ENCODE results near the gene RALA.

RALA gene

DNA sequence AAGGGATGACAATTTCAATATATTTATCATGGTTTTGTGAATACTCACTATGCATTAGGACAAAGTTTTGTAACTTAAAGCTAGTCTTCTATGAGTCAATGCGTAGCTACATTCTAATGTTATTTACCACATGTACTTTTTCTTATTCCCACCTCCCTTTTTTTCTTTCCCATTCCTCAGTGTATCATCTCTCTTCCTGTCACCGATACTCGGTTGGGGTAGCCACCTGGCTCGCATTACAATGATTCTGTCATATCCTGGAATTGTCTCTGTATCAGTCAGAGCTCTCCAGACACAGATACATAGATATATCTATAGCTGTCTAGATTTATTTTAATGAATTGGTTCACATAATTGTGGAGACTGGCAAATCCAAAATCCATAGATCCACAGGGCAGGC, 9.8 kb upstream of the RALA start:
- DNase-seq (ENCODE audit: low read depth in 2 of 2) = no peak

DNA sequence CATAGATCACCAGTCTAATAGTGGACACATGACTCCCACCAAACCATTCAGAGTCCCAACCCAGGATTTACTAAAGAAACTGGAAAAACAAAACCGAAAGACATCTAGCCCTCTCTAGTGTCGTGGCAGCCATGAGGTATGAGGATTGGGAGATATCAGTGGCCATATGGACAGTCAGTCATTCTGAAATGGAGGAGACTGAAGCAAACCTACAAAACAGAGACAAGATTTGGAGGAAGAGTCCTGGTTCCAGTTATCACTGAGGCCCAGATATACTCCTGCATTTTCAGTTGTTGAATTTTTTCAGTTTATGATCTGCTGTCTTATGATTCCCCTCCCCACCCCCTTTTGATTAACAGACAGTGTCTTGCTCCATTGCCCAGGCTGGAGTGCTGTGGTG, 9.1 kb upstream of the RALA start:
- DNase-seq (ENCODE audit: low read depth in 2 of 2) = no peak

DNA sequence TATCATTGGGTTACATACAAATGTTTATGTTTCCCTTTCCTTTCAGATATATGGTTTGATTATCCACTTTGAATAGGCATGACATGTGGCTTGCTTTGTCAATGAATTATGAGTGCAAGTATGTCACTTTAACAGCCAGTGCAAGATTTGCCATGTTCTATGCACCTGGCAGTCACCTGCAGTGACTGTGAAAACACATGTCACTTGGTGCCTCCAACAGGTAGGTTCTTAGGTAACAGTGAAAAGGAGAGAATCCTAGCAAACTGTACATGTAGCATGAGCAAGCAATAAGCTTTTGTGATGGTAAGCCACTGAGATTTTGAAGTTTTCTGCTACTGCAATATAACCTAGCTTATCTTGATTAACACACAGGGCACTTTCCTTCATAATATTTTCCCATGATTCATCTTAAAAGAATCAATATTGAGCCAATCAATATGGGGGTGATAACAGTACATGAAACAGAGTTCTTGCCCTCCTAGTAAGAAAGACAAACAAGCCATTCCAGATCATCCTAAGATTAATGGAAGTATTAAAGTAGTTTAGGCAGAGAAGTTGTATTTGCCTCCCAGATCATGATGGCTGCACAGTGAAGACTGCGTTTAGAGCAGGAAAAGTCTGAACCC, 7.9 kb upstream of the RALA start:
- no peak for DNase-seq (ENCODE audit: low read depth in 2 of 2)

DNA sequence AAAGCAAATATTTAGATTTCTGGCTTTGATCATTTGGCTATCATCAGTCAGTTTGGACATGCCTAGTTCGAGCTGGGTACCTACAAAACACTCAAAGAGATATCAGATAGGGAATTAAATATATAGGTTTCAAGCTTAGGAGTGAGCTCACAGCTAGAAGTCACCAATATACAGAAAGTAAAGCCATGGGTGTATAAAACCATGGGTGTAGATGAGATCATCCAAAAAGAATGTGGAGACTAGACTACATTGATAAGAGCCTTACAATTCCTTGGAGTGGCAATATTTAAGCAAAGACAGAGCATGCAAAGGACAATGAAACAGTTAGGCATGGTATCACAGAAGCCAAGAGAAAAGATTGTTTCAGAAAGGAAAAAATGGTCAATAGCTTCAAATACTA, 7.2 kb upstream of the RALA start:
- DNase-seq (ENCODE audit: low read depth in 2 of 2) = no peak

DNA sequence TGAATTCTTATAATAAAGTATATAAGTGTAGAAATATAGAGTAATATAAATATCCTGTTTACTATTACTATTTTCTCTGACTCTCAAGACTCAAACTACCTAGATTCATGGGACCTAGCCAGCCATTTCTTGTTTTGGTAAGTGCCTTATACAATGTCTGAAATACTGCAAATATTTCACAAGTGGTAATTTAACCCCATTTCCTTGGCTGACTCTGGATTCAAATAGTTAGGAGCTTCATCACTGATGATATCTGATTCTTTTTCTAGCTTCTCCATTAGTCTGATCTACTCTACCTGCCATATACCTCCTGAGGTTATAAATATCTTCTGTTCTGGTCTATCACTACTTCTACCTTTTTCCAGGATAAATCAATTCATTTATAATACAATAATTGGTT, 6.4 kb upstream of the RALA start:
- DNase-seq (ENCODE audit: low read depth in 2 of 2) = no peak

DNA sequence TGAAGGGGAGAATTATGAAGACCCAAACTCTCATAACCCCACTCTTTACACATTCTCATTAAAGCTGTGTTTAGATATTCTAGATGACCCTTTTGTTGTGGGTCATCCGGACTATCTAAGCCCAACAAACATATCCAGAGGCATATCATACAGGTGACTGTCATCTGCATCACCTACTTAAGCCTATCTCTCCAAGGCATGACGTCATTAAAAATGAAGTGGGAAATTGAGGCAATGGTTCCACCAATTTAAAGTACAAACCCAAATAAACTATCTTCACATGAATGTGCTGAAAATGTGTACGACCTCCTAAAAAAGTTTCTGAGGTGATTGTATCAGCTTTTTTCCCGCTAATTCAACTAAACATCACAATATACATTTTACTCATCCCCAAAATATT, 4.5 kb upstream of the RALA start:
- no peak for DNase-seq (ENCODE audit: low read depth in 2 of 2)

DNA sequence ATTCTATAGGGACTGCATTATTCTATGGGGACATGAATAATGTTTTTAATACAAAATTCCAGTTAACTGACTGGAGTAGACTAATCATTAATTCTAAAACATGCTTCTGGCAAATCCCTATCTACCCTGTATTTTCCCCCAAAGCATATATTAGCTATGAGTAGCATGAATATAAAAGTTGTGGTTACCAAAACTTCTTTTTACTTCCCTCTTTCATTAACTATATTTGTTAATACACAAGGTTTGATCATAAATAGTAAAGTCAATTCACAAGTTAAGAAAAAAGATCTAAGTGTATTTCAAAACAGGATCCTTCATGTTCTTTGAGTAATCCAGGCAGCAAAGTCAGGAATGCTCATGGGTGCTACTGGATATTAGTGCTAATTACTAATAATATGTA, 2.9 kb upstream of the RALA start:
- no peak for DNase-seq (ENCODE audit: low read depth in 2 of 2)

DNA sequence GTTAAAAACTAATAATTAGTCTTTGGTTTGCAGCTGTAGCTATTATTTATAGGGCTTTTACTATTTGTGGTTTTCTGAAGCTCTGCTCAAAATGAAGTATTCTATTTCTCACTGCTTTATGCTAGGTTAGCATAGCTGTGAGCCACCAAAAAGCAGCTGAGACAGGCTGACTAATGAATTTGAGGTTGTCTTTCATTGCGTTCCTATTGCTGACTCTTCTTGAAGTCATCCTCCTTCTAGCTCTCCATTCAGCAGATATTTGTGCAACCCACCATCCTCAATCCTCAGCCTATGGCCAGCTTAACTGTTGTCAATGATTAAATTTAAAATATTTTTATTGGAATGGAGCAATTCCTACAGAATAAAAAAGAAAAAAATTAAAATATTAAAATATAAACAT, 2.1 kb upstream of the RALA start:
- no peak for DNase-seq (ENCODE audit: low read depth in 2 of 2)

DNA sequence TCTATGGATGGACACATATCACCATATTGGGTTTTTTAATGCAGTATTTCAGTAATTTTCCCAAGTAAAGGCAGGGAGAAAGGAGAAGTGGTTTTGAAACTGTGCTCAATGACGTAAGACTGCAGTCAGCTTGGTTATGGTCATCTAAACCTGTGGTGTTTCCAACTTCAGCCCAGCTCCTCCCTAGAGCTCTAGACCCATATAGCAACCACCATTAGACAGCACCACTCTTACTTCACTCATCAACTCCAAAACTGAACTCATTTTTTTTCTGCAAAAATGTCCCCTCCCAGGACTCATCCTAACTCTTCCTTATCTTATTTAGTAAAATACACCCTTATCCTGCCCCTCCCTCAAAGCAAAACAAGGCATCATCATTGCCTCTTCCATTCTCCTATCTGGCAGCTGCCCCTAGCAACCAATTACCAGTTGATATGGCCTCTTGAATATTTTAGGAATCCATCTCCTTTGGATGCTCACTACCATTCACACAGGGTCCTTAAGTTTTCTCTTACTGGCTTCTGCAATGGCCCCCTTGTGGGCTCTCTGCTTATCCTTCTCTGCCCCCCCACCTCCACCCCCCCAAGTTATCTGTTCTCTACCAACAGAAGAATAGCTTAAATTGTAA, 1.5 kb upstream of the RALA start:
- no peak for DNase-seq (ENCODE audit: low read depth in 2 of 2)

DNA sequence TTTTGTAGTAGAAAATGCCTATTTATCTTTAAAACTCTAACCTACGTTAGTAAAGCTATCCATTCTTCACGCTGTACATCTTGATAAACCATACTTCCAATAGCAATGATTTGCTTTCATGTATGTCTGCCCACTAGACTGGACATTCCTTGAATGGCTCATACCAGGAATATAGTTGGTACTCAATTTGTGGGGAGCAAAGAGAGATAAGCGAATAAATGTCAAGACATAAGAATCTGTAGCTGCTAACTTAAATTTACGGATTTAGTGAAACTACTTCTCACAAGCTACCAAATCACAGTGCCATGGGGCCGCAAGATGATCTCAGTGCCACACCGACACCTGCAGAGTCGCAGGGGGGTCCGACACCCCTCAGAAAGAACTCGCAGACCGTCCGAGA, 763 bp upstream of the RALA start:
- DNase-seq (ENCODE audit: low read depth in 2 of 2) = no peak

DNA sequence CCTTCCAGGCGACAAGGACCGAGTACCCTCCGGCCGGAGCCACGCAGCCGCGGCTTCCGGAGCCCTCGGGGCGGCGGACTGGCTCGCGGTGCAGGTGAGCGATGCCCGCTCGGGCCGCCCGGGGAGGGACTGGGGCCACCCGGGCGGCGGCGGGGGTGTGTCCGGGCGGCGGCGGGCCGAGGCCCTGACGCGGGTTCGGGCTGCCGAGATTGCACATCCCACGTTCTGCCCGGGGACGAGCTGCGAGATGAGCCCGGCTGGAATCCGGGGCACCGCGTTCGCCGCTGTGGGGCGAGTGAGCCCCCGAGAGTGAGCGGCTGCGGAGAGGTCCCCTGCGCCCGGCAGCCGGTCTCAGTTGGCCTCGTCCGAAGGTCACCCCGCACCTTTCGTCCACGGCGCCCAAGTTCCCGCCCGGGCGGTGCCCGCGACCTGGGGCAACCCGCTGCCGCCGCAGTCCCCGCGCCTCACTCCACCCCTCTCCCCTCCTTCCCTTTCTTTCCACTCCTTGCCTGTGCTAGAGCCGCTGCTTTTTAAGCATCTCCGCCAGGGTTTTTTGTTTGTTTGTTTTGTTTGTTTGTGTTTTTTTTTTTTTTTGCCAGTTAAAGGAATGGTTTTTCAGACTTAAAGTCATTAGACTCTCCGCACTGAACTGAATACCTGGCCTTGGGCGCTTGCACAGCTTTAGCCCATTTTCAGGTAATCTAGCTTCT, 515 bp downstream of the RALA start:
- DNase-seq (ENCODE audit: low read depth in 2 of 2) = no peak

DNA sequence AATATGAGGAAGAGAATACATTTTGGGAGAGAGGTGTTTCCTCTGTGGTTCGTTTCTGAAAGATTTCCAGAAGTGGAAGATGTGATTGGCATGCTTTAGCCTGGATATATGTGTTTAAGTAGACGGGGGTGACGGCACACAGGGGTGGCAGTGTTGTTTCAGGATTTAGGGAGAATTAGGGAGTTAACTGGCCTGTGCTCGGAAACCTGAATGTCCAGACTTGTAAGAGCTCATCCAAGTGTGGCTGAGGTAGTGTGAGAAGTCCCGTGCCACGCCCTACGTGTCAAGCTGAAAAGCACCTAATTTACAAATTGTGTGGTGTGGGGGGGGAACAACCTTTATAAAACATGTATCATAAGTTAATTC, 1.1 kb downstream of the RALA start:
- DNase-seq (ENCODE audit: low read depth in 2 of 2) = no peak

DNA sequence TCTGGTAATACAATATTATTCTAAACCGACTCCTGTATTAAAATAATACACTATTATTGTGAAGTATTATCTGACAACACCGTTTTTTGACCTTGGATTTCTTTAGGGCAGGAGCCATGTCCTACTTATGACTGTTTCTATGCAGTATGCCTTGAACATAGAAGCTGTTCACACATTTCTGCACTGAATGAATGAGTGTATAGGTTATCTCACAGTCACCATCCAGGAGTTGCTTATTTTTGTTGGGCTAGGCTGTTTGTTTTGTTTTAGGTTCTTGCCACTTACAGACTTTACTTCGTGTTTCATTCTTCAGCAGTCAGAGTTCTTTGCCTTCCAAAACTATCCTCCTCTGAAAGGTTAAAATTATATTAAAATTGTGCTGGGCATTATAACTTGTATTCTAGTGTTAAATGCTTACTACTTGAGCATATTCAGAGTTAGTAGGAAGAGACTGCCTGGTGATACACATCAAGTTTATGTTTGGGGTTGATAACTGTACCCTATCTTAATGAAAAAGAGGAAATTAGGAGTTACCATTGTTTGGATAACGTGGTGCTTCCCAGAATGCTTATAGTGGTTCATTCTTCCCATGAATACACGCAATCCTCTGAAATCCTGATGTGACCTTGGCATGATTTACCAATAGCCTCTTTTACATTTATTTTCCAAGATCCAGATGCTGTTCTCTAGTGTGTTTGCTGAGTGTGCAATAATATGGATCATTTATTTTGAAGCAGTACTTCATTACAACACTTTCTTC, 1.7 kb downstream of the RALA start:
- no peak for DNase-seq (ENCODE audit: low read depth in 2 of 2)

DNA sequence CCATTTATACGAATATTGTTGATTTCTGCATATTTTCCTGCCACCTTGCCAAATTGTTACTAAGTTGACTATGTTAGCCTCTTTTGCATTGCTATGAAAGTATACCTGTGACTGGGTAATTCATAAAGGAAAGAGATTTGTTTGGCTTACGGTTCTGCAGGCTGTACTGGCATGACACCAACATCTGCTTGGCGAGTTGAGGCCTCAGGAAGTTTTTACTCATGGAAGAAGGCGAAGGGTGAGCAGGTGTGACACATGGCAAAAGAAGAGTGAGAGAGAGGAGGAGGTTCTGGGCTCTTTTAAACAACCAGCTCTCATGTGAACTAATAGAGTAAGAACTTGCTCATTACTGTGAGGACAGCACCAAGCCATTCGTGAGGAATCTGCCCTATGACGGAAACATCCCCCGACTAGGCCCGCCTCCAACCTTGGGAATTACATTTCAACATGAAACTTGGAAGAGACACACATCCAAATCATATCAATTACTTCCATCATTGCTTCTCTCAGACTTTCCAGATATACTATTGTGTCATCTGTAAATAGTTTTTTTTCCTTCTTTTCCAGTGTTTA, 8.4 kb downstream of the RALA start:
- DNase-seq (ENCODE audit: low read depth in 2 of 2) = no peak

DNA sequence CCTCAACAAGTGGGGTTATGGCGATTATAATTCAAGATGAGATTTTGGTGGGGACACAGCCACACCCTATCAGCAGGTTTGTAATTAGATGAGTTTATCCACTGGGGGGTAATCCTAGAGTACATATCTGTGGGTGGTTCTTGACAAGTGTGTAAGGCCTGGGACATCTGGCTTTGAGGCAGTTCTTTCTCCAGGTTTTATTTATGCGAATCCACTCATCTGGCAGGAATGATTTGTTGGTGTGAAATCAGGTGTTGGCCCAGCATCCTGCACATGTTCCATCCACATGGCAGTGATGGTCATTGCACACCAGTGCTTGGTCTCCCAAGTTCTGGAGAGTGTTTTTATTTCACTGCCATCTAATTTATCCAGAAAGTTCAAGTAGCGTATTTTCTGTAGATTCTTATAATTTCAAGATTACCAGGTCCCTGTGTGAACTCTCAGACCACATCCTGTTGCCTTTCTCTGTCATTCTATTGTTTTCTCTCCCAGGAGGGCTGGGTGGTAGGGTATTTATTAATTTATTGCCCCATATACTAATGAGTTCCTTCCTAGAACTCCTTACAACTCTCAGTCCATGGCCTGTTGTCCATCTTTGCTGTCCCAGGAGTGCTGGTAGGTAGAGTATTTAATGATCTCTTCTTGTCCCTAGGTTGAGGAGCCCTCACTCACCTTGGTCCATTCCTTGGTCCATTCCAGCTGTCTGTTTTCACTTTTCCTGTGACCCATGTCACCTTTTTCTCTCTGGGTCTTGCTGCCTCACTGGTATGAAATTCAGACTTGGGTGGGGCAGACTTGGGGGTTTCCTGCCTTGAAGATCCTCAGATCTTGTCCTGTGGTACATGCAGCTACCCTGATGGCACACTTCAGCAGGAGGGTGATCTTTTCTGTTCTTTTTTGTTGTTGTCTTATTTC, 10.4 kb downstream of the RALA start:
- DNase-seq (ENCODE audit: low read depth in 2 of 2) = no peak

DNA sequence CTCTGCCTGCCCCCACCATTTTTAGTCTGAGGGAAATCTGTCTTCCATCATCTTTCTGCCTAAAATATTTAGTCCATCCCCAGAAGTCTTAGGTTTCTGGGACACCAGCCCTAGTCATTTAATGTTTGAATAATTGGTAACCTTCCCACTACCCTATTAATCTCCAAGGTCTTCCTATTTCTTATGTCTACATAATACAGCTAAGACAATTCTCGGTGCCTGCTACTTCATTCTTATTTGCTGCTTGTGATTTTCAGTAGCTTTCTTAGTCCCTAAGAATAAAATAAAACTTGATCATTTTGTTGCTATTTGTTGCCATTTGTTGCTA, 11.1 kb downstream of the RALA start:
- no peak for DNase-seq (ENCODE audit: low read depth in 2 of 2)

DNA sequence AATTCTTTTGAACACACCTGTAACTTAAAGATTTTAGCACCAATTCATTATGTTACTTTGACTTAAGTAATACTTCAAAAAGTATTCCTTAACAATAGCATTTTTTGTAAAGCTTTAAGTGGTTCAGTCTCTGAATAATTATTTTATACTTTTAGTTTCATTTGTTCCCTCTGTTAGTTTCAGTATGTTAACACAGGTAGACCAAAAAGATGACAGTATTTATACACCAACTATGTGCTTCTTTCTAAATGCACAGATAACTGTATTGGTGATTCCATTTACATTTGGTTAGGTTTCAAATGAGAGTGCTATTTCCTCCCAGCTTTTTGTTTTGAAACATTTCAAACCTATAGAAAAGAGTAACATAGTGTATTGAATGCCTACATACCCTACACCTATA, 14.0 kb downstream of the RALA start:
- no peak for DNase-seq (ENCODE audit: low read depth in 2 of 2)

DNA sequence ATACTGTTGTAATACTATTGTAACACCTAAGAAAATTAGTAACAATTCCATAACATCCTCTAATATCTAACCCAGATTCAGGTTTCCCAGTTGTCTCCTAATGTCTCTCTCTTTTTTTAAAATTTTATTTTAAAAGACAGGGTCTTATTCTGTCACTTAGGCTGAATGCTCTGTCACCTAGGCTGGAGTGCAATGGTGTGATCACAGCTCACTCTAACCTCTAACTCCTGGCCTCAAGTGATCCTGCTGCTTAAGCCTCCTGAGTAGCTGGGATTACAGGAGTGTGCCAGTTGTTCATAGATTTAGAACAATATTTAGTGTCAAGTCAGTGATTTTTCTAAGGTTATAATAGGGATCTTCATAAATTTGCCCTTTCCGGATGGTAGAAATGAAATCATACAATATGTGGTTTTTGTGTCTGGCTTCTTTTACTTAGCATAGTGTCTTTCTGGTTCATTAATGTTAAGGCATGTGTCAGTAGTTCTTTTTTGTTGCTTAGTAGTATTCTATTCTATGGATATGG, 14.7 kb downstream of the RALA start:
- no peak for DNase-seq (ENCODE audit: low read depth in 2 of 2)

DNA sequence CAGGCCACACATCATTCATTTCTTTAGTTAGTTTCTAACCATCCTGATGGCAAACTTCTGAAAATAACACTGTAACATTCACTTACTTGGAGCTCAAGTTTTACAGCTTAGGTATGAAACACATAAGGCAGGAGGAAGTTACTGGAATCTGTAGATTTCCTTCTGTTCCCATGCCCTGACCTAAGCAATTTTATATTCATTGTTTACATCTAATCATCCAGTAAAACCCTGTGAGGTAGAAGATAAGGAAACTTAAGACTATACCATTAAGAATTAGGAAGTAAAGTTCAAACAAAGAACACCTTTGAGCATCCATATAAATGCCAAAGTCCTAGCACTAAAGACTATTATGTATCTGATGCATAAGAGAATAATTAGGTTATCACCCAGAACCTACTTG, 19.5 kb downstream of the RALA start:
- no peak for DNase-seq (ENCODE audit: low read depth in 2 of 2)

DNA sequence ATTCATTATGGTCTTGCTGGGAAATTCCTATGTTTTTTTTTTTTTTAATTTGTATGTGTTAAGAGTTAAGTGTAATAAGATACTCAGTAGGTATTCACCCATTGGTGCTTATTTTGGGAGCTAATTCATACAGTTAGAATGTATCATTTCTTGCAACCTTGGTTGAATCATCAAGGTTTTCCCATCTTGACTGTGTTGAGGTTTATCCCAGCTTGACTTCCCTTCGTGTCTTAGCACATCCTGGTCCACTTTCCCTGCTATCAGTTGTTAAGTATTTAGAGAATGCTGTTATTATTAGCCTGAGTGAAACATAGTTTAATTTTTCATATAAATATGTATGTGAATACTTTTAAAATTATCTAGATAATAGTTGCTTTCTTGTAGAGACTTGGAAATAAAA, 20.8 kb downstream of the RALA start:
- DNase-seq (ENCODE audit: low read depth in 2 of 2) = no peak

Data from stimulated activated CD8-positive, alpha-beta memory T cell treated with anti-CD3 and anti-CD28 coated beads, Interleukin-2, amount 100 ng/mL, for 1 hour (primary cell).